GM12878 (cell line): Measurements from ENCODE around the gene PAGE4. TPM values are rescaled to one million over a fixed set of nuclear protein-coding genes. Genes with fewer than 3 reads are reported as not detected.

Experiments
- ATAC-seq: fragments of 200-7000 bp; cut with Tn5 transposase; 3 replicates; pipeline ENCODE4 v1.9.1; 2020; ENCODE audit warnings: mild to moderate bottlenecking, moderate library complexity
- BruUV-seq: library from RNA; stranded (reverse); fragments of 400-500 nt; replicated peaks from 2 replicates; lab custom pipeline; 2021; lab: Mats Ljungman, UMichigan
- CTCF ChIA-PET: fragments of 300-600 bp; sonication (Branson Sonifier 250); formaldehyde crosslinking; extraction: SDS; loops from one replicate; lab custom pipeline; 2021; ENCODE audit warnings: inconsistent platforms; lab: Yijun Ruan, JAX
- POLR2A ChIA-PET: fragments of 350-600 bp; formaldehyde crosslinking; extraction: SDS; loops from one replicate; lab custom pipeline; 2021; ENCODE audit warnings: inconsistent platforms; lab: Charles Lee
- RAD21 ChIA-PET: fragments of 300-600 bp; sonication (Branson Sonifier 250); formaldehyde crosslinking; loops from one replicate; lab custom pipeline; 2023; ENCODE audit warnings: antibody characterized with exemption; ENCODE audit not compliant: unreplicated experiment; lab: Charles Lee
- SMC1A ChIA-PET: fragments of 300-600 bp; sonication (Branson Sonifier 250); formaldehyde crosslinking; loops from one replicate; lab custom pipeline; 2023; ENCODE audit not compliant: unreplicated experiment, uncharacterized antibody; lab: Charles Lee
- DNase-seq: peaks from one replicate; pipeline ENCODE4 v3.0.0-alpha.2; 2011; ENCODE audit warnings: low read depth, low spot score
- FAIRE-seq: peaks from 3 replicates; lab custom pipeline; 2011; peaks lifted over from hg19 to GRCh38; lab: Jason Lieb, UNC
- H2AFZ ChIP-seq: 2 replicates; pipeline ENCODE4 v1.6.0; 2011; ENCODE audit warnings: low read depth, low read length, control low read depth; ENCODE audit not compliant: control insufficient read depth
- H3K27ac ChIP-seq: 2 replicates; pipeline ENCODE4 v1.5.1; 2011; ENCODE audit warnings: control low read depth; ENCODE audit not compliant: control insufficient read depth, insufficient read depth
- H3K27me3 ChIP-seq, 2 experiments: replicated peaks in 1 of 2; 2 replicates each; pipeline versions ENCODE4 v1.6.0 to v1.6.1; 2011; ENCODE audit warnings: low read length in 1 of 2; ENCODE audit not compliant: control insufficient read depth in 2 of 2, insufficient read depth in 2 of 2
- H3K36me3 ChIP-seq, 2 experiments: 2 replicates each; pipeline ENCODE4 v1.5.1; 2011; ENCODE audit warnings: low read length in 1 of 2; ENCODE audit not compliant: control insufficient read depth in 2 of 2, insufficient read depth in 2 of 2
- H3K4me1 ChIP-seq: 2 replicates; pipeline ENCODE4 v1.6.1; 2011; ENCODE audit warnings: mild to moderate bottlenecking, low read length, moderate library complexity, mixed read lengths; ENCODE audit not compliant: control insufficient read depth, insufficient read depth
- H3K4me2 ChIP-seq: 2 replicates; pipeline ENCODE4 v1.6.0; 2011; ENCODE audit warnings: control low read depth; ENCODE audit not compliant: control insufficient read depth, insufficient read depth
- H3K4me3 ChIP-seq: fragments of 200-600 bp; sonication (generic); 2 replicates; pipeline ENCODE4 v1.5.1; 2016
- H3K79me2 ChIP-seq: 2 replicates; pipeline ENCODE4 v1.6.0; 2011; ENCODE audit warnings: low read length; ENCODE audit not compliant: control insufficient read depth, insufficient read depth
- H3K9ac ChIP-seq: 2 replicates; pipeline ENCODE4 v1.8.0; 2011; ENCODE audit warnings: low read length, control low read depth, mixed read lengths; ENCODE audit not compliant: control insufficient read depth, insufficient read depth
- H3K9me3 ChIP-seq: replicated peaks from 3 replicates; pipeline ENCODE4 v1.5.1; 2011; ENCODE audit warnings: mild to moderate bottlenecking, low read length; ENCODE audit not compliant: control insufficient read depth, insufficient read depth
- H4K20me1 ChIP-seq: 2 replicates; pipeline ENCODE4 v1.6.0; 2011; ENCODE audit not compliant: control insufficient read depth, insufficient read depth
- BHLHE40 ChIP-seq, 2 experiments: fragments of 450-650 bp in 1 of 2; IDR thresholded peaks; 2 replicates each; pipeline ENCODE4 v1.6.1; 2011 to 2017; ENCODE audit warnings: low read depth in 2 of 2, borderline replicate concordance in 1 of 2, improper control_type of control experiment in 1 of 2, low read length in 1 of 2, mild to moderate bottlenecking in 1 of 2
- CBX3 ChIP-seq: fragments of 200-600 bp; sonication (generic); IDR thresholded peaks from 2 replicates; pipeline ENCODE4 v1.6.1; 2016; ENCODE audit warnings: low read depth, borderline replicate concordance
- FOXM1 ChIP-seq: IDR thresholded peaks from 2 replicates; pipeline ENCODE4 v1.6.1; 2012; ENCODE audit warnings: low read depth, mild to moderate bottlenecking, inconsistent platforms, low read length, moderate library complexity
- KAT2A ChIP-seq: conservative IDR thresholded peaks from 2 replicates; pipeline ENCODE4 v1.6.1; 2011; ENCODE audit warnings: low read depth, low read length; ENCODE audit not compliant: control insufficient read depth
- MTA3 ChIP-seq: IDR thresholded peaks from 2 replicates; pipeline ENCODE4 v1.6.1; 2012; ENCODE audit warnings: low read length, inconsistent platforms, borderline replicate concordance
- MYC ChIP-seq: IDR thresholded peaks from 2 replicates; pipeline ENCODE4 v1.6.1; 2011; ENCODE audit warnings: mild to moderate bottlenecking, low read length, moderate library complexity, inconsistent platforms; ENCODE audit not compliant: insufficient read depth, insufficient replicate concordance, insufficient read length, severe bottlenecking
- RUNX3 ChIP-seq: IDR thresholded peaks from 2 replicates; pipeline ENCODE4 v1.6.1; 2012; ENCODE audit warnings: low read length, inconsistent platforms
- SRF ChIP-seq, 2 experiments: IDR thresholded peaks; 2 replicates each; pipeline ENCODE4 v1.6.1; 2011; ENCODE audit warnings: low read depth in 2 of 2, low read length in 2 of 2, mild to moderate bottlenecking in 1 of 2, moderate library complexity in 1 of 2
- ZSCAN29 ChIP-seq: fragments of 450-650 bp; IDR thresholded peaks from 2 replicates; pipeline ENCODE4 v1.6.1; 2017; ENCODE audit warnings: mild to moderate bottlenecking, moderate library complexity
- WGBS: methylation state at CpG from one replicate; pipeline ENCODE4 v1.1.6; 2016; ENCODE audit warnings: low lambda C conversion rate; ENCODE audit not compliant: insufficient replicate concordance, insufficient coverage; ENCODE audit errors: missing lambda C conversion rate; 5-methylcytosine and 5-hydroxymethylcytosine counted together
- in situ Hi-C: fragments of 300-500 bp; cut with MboI; formaldehyde crosslinking; loops from 9 replicates; pipeline ENCODE4 v1.14.3; 2018; ENCODE audit warnings: mixed read lengths
- intact Hi-C: fragments of 100-400 bp; cut with micrococcal nuclease; formaldehyde crosslinking; loops from one replicate; pipeline ENCODE4 v1.14.2; 2022; ENCODE audit not compliant: unreplicated experiment
- polyA plus RNA-seq, 11 experiments: library from polyadenylated mRNA; depleted of rRNA in 4 of 11; unstranded in 6 of 11; stranded (reverse) in 5 of 11; fragments of >200 nt; fragmentation: Nextera tagmentation in 4 of 11; fragmentation: Illumina TruSeq in 1 of 11; extraction: Ambion mirVana in 4 of 11; extraction: Trizol in 1 of 11; gene quantifications; 1 replicate in 1 of 11; 2 replicates in 10 of 11; pipeline versions ENCODE4 v1.2.1 to v1.2.3, GENCODE V29; 2011 to 2016; ENCODE audit warnings: inconsistent platforms in 2 of 11, missing spikeins in 2 of 11, low read depth in 1 of 11
- total RNA-seq, 4 experiments: library from RNA; depleted of rRNA in 3 of 4; stranded (reverse); fragments of >200 nt in 3 of 4; fragmentation: Illumina TruSeq in 1 of 4; extraction: Trizol in 1 of 4; gene quantifications; 2 replicates each; pipeline versions ENCODE4 v1.2.1 to v1.2.3, GENCODE V29; 2013 to 2021
- TF ChIP-seq, protein P1 (sequence below): fragments of 450-650 bp; formaldehyde crosslinking; IDR thresholded peaks from 2 replicates; pipeline ENCODE4 v1.4.0; 2020; ENCODE audit warnings: mild to moderate bottlenecking, moderate library complexity
- TF ChIP-seq, protein P2 (sequence below): fragments of 450-650 bp; IDR thresholded peaks from 2 replicates; pipeline ENCODE4 v1.6.1; 2017; ENCODE audit warnings: mild to moderate bottlenecking

The PAGE4 gene
- total and polyA plus RNA-seq, 10 of the 15 experiments (the other 5 are each of a cell fraction or from before 2014, with no cell fraction given), result not detected

DNA sequence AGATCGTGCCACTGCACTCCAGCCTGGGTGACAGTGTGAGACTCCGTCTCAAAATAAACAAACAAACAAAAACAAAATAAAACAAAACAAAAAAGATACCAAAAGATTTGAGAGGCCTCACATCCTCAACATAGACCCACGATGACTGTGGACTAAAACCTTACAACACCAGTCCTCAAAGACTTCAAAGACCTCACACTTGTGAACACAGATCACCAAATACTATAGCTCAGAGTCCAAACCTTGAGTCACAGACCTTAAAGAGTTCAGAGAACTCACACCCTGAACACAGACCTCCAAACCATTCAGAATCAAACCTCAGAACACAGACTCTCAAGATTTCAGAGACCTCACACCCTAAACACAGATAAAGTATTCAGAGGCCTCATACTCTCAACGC is 12.7 kb upstream of the PAGE4 start:
- intact Hi-C loops, result no loop called here
- no peak overlapping the region for H2AFZ ChIP-seq
- ChIA-PET POLR2A (no interaction called here), SMC1A (no interaction called here), RAD21 (no interaction called here), CTCF (no interaction called here)
- no peaks in the 10 kb centered on the region; the same call in 2 of the 3 replicates for H3K9me3 ChIP-seq
- no peak for ATAC-seq
- no peak overlapping the region for H3K27ac ChIP-seq
- no peak for DNase-seq
- H3K4me2 ChIP-seq, result no peak overlapping the region
- no peaks in the 10 kb centered on the region for H3K79me2 ChIP-seq
- H3K36me3 ChIP-seq, result no peaks in the 10 kb centered on the region
- no peak for TF ChIP-seq MYC
- TF ChIP-seq CBX3, result no peak
- no peak for TF ChIP-seq SRF (IDR thresholded peaks at IDR 0.05; ENCODE audit: low read depth in 2 of 2, low read length in 2 of 2)
- H3K4me1 ChIP-seq, result no peaks in the 10 kb centered on the region
- FAIRE-seq, result no peak
- no peak overlapping the region for H3K4me3 ChIP-seq
- BruUV-seq, result no TSS peak
- WGBS, result 39% methylated on average over 4 of the region's 4 CpGs
- H4K20me1 ChIP-seq, result no peaks in the 10 kb centered on the region
- H3K9ac ChIP-seq, result no peak overlapping the region
- H3K27me3 ChIP-seq, result no peaks in the 10 kb centered on the region
- in situ Hi-C loops, result no loop called here

- SMC1A ChIA-PET, result interaction anchor here (0.6 to 6.2 kb wide), 9 partner anchors 10 to 146 kb away, joined by 3 to 35 read pairs (median 4); partner anchors contain the start of gene USP27X
- no peaks in the 10 kb centered on the region for H3K79me2 ChIP-seq
- H3K27ac ChIP-seq, result no peak overlapping the region
- intact Hi-C loops, result loop anchor here (1.0 to 5.0 kb wide), 2 partner anchors 76 to 546 kb away; no protein-coding TSS in a partner anchor
- H3K36me3 ChIP-seq, result no peaks in the 10 kb centered on the region
- H3K4me3 ChIP-seq, result no peak overlapping the region
- H3K9ac ChIP-seq, result no peak overlapping the region
- no peaks in the 10 kb centered on the region for H3K4me1 ChIP-seq
- POLR2A ChIA-PET, result no interaction called here
- H3K4me2 ChIP-seq, result no peak overlapping the region
- RAD21 ChIA-PET, result interaction anchor here (0.8 to 5.9 kb wide), 7 partner anchors 9 to 1206 kb away, joined by 3 to 46 read pairs (median 4); partner anchors contain the start of gene USP27X
- FAIRE-seq (peak; percentile 81), DNase-seq (no peak), ATAC-seq (peak; percentile 91)
- H2AFZ ChIP-seq, result no peak overlapping the region
- no peaks in the 10 kb centered on the region for H3K27me3 ChIP-seq
- no peaks in the 10 kb centered on the region for H4K20me1 ChIP-seq
- no peaks in the 10 kb centered on the region for H3K9me3 ChIP-seq
- CTCF ChIA-PET, result interaction anchor here (0.6 to 6.7 kb wide), 16 partner anchors 10 to 646 kb away, joined by 3 to 85 read pairs (median 4); partner anchors contain the start of genes CLCN5 and USP27X
- in situ Hi-C loops, result no loop called here
- no TSS peak for BruUV-seq
- 20% methylated on average over 8 of the region's 8 CpGs for WGBS
- TF ChIP-seq ZSCAN29, result no peak
- TF ChIP-seq MTA3, result no peak
- TF ChIP-seq, protein P1, sequence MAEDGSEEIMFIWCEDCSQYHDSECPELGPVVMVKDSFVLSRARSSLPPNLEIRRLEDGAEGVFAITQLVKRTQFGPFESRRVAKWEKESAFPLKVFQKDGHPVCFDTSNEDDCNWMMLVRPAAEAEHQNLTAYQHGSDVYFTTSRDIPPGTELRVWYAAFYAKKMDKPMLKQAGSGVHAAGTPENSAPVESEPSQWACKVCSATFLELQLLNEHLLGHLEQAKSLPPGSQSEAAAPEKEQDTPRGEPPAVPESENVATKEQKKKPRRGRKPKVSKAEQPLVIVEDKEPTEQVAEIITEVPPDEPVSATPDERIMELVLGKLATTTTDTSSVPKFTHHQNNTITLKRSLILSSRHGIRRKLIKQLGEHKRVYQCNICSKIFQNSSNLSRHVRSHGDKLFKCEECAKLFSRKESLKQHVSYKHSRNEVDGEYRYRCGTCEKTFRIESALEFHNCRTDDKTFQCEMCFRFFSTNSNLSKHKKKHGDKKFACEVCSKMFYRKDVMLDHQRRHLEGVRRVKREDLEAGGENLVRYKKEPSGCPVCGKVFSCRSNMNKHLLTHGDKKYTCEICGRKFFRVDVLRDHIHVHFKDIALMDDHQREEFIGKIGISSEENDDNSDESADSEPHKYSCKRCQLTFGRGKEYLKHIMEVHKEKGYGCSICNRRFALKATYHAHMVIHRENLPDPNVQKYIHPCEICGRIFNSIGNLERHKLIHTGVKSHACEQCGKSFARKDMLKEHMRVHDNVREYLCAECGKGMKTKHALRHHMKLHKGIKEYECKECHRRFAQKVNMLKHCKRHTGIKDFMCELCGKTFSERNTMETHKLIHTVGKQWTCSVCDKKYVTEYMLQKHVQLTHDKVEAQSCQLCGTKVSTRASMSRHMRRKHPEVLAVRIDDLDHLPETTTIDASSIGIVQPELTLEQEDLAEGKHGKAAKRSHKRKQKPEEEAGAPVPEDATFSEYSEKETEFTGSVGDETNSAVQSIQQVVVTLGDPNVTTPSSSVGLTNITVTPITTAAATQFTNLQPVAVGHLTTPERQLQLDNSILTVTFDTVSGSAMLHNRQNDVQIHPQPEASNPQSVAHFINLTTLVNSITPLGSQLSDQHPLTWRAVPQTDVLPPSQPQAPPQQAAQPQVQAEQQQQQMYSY (CRISPR knock-in tag), result no peak
- TF ChIP-seq, protein P2, sequence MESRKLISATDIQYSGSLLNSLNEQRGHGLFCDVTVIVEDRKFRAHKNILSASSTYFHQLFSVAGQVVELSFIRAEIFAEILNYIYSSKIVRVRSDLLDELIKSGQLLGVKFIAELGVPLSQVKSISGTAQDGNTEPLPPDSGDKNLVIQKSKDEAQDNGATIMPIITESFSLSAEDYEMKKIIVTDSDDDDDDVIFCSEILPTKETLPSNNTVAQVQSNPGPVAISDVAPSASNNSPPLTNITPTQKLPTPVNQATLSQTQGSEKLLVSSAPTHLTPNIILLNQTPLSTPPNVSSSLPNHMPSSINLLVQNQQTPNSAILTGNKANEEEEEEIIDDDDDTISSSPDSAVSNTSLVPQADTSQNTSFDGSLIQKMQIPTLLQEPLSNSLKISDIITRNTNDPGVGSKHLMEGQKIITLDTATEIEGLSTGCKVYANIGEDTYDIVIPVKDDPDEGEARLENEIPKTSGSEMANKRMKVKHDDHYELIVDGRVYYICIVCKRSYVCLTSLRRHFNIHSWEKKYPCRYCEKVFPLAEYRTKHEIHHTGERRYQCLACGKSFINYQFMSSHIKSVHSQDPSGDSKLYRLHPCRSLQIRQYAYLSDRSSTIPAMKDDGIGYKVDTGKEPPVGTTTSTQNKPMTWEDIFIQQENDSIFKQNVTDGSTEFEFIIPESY, result no peak
- no peak for TF ChIP-seq FOXM1
- TF ChIP-seq BHLHE40 (IDR thresholded peaks at IDR 0.05; ENCODE audit: borderline replicate concordance in 1 of 2, low read depth in 2 of 2, low read length in 1 of 2), result no peak
- no peak for TF ChIP-seq KAT2A
- TF ChIP-seq RUNX3, result peak; percentile 26; the same call in 1 of the 2 replicates
These were observed 9.3 kb downstream of the PAGE4 start for GRCh38 chrX:49838374-49838773.
